Iris pigment epithelial cell (primary cell): Measurements from ENCODE around the gene TCF3.
"Not testable (repeated sequence)": the region's sequence is repeated elsewhere in the genome, so short reads cannot be mapped to it uniquely, and the experiment has no call there.

Source experiments
- DNase-seq: peaks from one replicate; pipeline ENCODE4 v3.0.0-alpha.2; 2011; ENCODE audit warnings: low read depth

Gene TCF3

GRCh38 chr19:1652471-1653299 lies at the start of gene TCF3:
TSS of gene TCF3 (minus strand) at chr19:1652615. CDS start at chr19:1650248, 2,367 bp downstream.
- DNase-seq = peak; percentile 98

- no peak for DNase-seq
These were observed 48.6 kb upstream of the TCF3 start for GRCh38 chr19:1700733-1701663.

GRCh38 chr19:1699998-1700732 lies 47.8 kb upstream of the TCF3 start:
- DNase-seq = no peak

GRCh38 chr19:1699386-1699785 lies 47.0 kb upstream of the TCF3 start:
- no peak for DNase-seq

- DNase-seq = no peak
These were observed 46.2 kb upstream of the TCF3 start for GRCh38 chr19:1698636-1699035.

- DNase-seq = not testable (repeated sequence)
These were observed 43.1 kb upstream of the TCF3 start for GRCh38 chr19:1695481-1695880.

GRCh38 chr19:1691589-1692290 lies 39.3 kb upstream of the TCF3 start:
- DNase-seq = no peak

- peak; percentile 18 for DNase-seq
These were observed 38.4 kb upstream of the TCF3 start for GRCh38 chr19:1690699-1691307.

- DNase-seq = not testable (repeated sequence)
These were observed 33.4 kb upstream of the TCF3 start for GRCh38 chr19:1685785-1686184.

GRCh38 chr19:1685046-1685445 lies 32.6 kb upstream of the TCF3 start:
- DNase-seq = no peak

- DNase-seq = no peak
These were observed 32.1 kb upstream of the TCF3 start for GRCh38 chr19:1684573-1684912.

- DNase-seq = no peak
These were observed 31.6 kb upstream of the TCF3 start for GRCh38 chr19:1683869-1684572.

GRCh38 chr19:1680976-1681375 lies 28.6 kb upstream of the TCF3 start:
- no peak for DNase-seq

- no peak for DNase-seq
These were observed 25.7 kb upstream of the TCF3 start for GRCh38 chr19:1678073-1678472.

- no peak for DNase-seq
These were observed 24.2 kb upstream of the TCF3 start for GRCh38 chr19:1676351-1677266.

GRCh38 chr19:1675633-1676350 lies 23.4 kb upstream of the TCF3 start:
- no peak for DNase-seq

- DNase-seq = no peak
These were observed 21.9 kb upstream of the TCF3 start for GRCh38 chr19:1674293-1674679.

GRCh38 chr19:1673645-1674292 lies 21.4 kb upstream of the TCF3 start:
- DNase-seq = no peak
